ENCODE data around the gene TBCC.
"Not testable (repeated sequence)": the region's sequence is repeated elsewhere in the genome, so short reads cannot be mapped to it uniquely, and the experiment has no call there.

The TBCC gene

GRCh38 chr6:42745640-42746462 is at the start of gene TBCC:
TBCC (minus strand) TSS chr6:42746103; CDS start chr6:42746073, 30 bp downstream.
- peak; percentile 100 for DNase-seq

GRCh38 chr6:42795651-42796050 is 49.7 kb upstream of the TBCC start:
- no peak for DNase-seq

- DNase-seq = no peak
Measured at GRCh38 chr6:42791706-42792320, 45.9 kb upstream of the TBCC start.

GRCh38 chr6:42790549-42791181 is 44.8 kb upstream of the TBCC start:
- DNase-seq = no peak

- DNase-seq = no peak
Measured at GRCh38 chr6:42788671-42789070, 42.8 kb upstream of the TBCC start.

GRCh38 chr6:42787063-42787472 is 41.2 kb upstream of the TBCC start:
- no peak for DNase-seq

GRCh38 chr6:42786525-42786985 is 40.7 kb upstream of the TBCC start:
- no peak for DNase-seq

- DNase-seq = no peak
Measured at GRCh38 chr6:42784717-42785498, 39.0 kb upstream of the TBCC start.

- DNase-seq = no peak
Measured at GRCh38 chr6:42783876-42784642, 38.2 kb upstream of the TBCC start.

GRCh38 chr6:42783177-42783875 is 37.4 kb upstream of the TBCC start:
- no peak for DNase-seq

GRCh38 chr6:42782689-42783176 is 36.8 kb upstream of the TBCC start:
- DNase-seq = peak; percentile 91

GRCh38 chr6:42781796-42782688 is 36.1 kb upstream of the TBCC start, which contains the start of gene BICRAL:
BICRAL (plus strand) TSS chr6:42782052; CDS start chr6:42822023, 39,971 bp downstream.
- DNase-seq = peak; percentile 61

- DNase-seq = no peak
Measured at GRCh38 chr6:42781546-42781795, 35.6 kb upstream of the TBCC start.

- no peak for DNase-seq
Measured at GRCh38 chr6:42779521-42779920, 33.6 kb upstream of the TBCC start.

GRCh38 chr6:42778122-42778521 is 32.2 kb upstream of the TBCC start:
- no peak for DNase-seq

GRCh38 chr6:42777126-42777822 is 31.4 kb upstream of the TBCC start:
- DNase-seq = peak; percentile 79

- DNase-seq = not testable (repeated sequence)
Measured at GRCh38 chr6:42774821-42775487, 29.1 kb upstream of the TBCC start.

- no peak for DNase-seq
Measured at GRCh38 chr6:42774201-42774600, 28.3 kb upstream of the TBCC start.

- no peak for DNase-seq
Measured at GRCh38 chr6:42771741-42772100, 25.8 kb upstream of the TBCC start.

All from kidney glomerular epithelial cell (primary cell).